ENCODE data around the gene UNC80.

The UNC80 gene

DNA sequence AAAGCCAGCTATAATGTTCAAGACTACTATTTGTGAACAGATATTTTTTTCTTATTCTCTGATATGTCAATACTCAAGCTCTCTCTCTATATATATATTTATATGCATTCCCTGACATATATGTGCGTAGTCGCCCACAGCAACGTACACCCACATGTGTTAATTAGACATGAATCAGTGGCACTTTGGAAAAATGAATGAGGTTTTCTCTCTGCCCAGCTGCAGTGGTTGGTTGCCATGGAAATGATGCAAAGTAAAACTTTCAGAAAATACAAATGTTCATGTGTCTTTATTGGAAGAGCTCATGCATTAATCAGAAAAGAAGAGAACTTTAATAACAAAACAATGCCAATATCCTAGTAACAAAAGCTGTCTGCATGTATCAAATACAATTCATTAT is 34.7 kb downstream of the UNC80 start:
- DNase-seq (ENCODE audit: low spot score): peak; percentile 16

- no peak for DNase-seq (ENCODE audit: low spot score)
Observed at GRCh38 chr2:209808521-209808920, 36.9 kb downstream of the UNC80 start.

GRCh38 chr2:209809256-209809655 is 37.6 kb downstream of the UNC80 start:
- no peak for DNase-seq (ENCODE audit: low spot score)

DNA sequence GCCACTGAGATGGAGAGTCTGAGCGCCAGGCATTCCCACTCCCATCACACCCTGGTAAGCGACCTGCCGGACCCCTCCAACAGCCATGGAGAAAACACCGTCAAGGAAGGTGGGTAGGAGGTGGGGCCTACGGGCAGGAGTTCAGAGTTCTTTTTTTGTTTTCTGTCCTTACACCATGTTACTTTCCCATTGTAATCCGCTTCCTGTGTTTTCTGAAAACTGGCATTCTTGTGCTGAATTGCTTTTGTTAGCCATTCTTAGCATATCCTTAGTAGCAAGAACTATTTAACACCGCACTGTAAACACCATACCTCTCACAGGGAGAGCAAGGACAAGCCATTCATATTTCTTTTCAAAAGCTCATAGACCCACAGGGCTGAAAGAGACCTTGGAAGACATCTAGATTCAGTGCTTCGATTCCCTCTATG is 46.2 kb downstream of the UNC80 start:
- DNase-seq (ENCODE audit: low spot score): no peak

DNA sequence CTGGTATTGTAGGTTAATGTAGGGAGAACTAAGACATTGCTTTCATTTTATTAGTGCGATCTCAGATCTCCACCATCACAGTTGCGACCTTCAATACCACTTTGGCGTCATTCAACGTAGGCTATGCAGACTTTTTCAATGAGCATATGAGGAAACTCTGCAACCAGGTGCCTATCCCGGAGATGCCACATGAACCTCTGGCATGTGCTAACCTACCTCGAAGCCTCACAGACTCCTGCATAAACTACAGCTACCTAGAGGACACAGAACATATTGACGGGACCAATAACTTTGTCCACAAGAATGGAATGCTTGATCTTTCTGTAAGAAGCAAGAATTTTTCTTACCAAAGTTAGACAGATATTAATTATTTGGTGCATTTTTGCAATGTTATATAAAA is 47.3 kb downstream of the UNC80 start:
- no peak for DNase-seq (ENCODE audit: low spot score)

DNA sequence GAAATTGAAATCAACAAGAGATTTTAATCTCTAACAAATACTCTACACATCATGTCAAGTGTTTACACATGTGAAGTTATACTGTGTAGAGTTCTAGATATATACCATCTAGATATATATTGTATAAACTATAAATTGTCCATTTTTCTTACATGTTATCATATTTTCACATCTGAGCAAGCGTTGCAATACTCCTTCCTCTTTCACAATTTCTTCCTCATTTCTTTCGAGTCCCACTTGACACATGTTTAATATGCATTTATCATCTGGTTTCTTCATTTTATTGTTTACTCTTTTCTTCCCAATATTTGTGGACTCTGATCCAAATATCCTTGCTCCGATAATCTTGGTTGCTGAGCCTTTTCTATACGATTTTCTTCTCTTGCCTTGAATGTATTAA is 50.2 kb downstream of the UNC80 start:
- no peak for DNase-seq (ENCODE audit: low spot score)

- no peak for DNase-seq (ENCODE audit: low spot score)
Observed at GRCh38 chr2:209823484-209823883, 51.9 kb downstream of the UNC80 start.

- no peak for DNase-seq (ENCODE audit: low spot score)
Observed at GRCh38 chr2:209824391-209824790, 52.8 kb downstream of the UNC80 start.

DNA sequence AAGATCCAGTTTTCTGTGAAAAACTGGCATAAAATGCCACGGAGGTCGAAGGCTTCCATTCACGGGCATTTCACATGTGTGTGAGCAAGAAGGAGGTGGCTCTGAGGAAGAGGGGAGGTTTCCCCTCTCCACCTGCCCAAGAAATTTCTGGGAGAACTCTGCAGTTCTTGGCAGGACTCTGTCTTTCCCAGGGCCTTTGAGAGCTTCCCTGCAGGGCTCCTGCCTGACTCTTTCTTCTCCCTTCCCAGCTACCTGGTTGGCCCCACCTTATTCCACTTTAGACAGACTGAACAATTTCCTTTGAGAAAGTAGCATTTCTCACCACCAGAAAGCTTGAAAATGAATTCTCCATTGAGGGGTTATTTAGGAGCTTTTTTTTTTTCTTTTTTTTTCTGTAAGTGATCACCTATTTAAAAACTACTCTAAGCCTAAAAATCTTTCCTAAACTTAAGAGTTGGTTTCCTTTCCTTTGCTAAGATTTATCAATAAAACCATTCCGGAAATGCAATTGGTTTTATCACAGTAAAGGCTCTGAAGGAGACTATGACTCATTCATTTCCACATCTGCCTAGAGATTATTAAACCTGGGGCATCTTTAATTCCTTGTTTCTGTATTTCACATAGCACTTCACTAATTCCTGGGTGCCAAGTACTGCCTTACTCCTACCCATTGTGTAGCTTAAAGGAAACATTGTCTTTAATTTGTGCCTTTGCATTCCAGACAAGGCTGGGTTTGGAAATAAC is 59.3 kb downstream of the UNC80 start:
- DNase-seq (ENCODE audit: low spot score): no peak

- no peak for DNase-seq (ENCODE audit: low spot score)
Observed at GRCh38 chr2:209834767-209835166, 63.1 kb downstream of the UNC80 start.

- DNase-seq (ENCODE audit: low spot score): no peak
Observed at GRCh38 chr2:209840434-209840833, 68.8 kb downstream of the UNC80 start.

DNA sequence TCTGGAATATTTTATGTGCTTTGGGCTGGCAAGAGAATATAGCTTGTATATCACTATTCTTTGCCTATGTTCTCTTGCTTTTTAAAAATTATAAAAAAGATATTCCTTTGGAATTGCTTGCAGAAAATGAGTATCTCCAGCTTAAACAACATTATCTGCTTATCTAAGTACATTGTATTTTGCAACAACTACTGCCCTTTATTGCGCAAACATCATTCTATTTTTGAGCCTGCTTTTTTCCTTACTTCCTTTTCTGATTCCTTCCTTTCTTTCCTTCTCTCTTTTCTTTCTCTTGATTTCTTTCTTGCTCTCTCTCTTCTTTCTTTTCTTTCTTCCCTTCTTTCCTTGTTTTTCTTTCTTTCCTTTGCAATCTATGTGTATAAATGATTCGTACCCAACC is 74.0 kb downstream of the UNC80 start:
- no peak for DNase-seq (ENCODE audit: low spot score)

DNA sequence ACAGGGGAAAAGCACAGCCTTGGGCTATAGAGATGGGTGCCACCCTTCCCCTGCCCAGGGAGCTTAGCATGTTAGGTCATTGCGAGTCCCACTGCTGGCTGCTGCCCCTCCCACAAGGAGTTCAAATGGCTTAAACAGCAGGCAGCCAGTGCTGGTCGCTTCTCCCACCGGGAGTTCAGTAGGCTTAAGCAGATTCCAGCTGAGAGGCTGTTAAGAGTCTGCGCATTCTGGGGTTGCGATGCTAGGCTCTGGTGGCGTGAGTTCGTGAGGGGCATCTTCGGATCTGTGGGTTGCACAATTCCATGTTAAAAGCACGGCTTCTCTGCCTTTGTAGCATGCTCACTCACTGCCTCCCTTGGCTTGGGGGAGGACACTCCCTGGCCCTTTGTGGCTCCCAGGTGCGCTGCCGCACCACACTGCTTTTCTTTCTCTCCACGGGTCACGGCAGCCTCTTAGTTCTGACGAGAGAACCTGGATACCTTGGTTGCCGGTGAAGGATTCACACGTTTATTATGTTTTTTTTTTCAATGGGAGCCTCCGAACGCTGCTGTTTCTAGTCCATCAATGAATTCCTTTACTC is 93.2 kb downstream of the UNC80 start:
- DNase-seq (ENCODE audit: low spot score): no peak

- DNase-seq (ENCODE audit: low spot score): no peak
Observed at GRCh38 chr2:209868271-209868994, 96.8 kb downstream of the UNC80 start.

GRCh38 chr2:209870067-209870466 is 98.4 kb downstream of the UNC80 start:
- no peak for DNase-seq (ENCODE audit: low spot score)

- no peak for DNase-seq (ENCODE audit: low spot score)
Observed at GRCh38 chr2:209872675-209873074, 101.0 kb downstream of the UNC80 start.

DNA sequence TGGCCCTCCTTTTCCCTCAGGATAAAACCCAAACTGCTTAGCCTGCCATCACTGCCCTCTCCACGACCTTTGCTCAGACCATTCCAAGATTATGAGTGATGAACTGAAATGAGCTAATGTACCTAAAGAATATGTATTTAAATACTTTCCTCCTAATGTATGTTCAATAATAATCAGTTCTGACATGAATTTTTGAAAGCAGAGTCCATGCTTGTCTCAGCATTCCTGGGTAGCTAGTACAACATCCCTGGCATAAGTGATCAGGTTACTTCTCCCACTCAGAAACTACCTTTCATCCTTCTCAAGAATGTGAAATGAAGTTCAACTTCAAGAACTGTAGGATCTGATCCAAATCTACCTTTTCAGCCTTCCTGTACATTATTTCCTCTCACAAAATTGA is 103.6 kb downstream of the UNC80 start:
- DNase-seq (ENCODE audit: low spot score): no peak

- no peak for DNase-seq (ENCODE audit: low spot score)
Observed at GRCh38 chr2:209876211-209876610, 104.6 kb downstream of the UNC80 start.

DNA sequence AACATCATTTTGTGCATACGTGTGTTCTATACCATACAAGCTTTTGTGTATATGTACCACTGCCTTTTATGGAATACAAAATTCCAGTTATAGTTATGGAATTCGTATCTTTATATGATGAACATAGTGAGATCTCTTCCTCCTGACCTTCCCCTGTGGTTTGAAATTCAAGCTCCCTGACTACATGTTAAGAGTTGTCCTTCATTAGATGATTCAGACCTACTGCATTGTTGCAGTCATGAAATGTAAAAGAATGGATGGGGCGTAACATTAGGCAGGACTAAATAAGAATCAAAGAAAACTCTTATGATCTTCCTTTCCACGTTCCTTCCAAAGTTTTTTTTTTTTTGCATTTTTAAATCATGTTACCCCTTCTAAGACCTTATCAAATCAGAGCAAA is 107.1 kb downstream of the UNC80 start:
- no peak for DNase-seq (ENCODE audit: low spot score)

DNA sequence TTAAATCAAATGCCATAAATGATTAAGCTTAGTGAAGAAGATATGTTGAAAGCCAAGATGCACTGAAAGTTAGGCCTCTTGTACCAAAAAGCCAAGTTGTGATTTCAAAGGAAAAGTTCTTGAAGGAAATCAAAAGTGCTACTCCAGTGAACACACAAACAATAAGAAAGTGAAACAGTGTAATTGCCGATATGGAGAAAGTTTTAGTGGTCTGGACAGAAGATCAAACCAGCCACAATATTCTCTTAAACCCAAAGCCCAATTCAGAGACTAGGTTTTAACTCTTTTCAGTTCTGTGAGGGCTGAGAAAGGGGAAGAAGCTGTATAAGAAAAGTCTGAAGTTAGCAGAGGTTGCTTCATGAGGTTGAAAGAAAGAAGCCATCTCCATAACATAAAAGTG is 129.0 kb downstream of the UNC80 start:
- DNase-seq (ENCODE audit: low spot score): no peak

DNA sequence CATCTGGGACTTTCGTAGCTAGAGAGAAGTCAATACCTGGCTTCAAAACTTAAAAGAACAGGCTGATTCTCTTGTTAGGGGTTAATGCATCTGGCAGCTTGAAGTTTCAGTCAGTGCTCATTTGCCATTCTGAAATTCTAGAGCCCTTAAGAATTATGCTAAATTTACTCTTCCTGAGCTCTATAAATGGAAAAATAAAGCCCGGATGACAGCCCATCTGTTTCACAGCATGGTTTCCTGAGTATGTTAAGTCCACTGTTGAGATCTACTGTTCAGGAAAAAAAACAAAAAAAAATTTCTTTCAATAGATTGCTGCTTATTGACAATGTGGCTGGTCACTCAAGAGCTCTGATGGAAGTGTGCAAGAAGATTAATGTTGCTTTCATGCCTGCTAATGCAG is 129.5 kb downstream of the UNC80 start:
- no peak for DNase-seq (ENCODE audit: low spot score)

GRCh38 chr2:209905691-209906090 is 134.1 kb downstream of the UNC80 start:
- DNase-seq (ENCODE audit: low spot score): no peak

DNA sequence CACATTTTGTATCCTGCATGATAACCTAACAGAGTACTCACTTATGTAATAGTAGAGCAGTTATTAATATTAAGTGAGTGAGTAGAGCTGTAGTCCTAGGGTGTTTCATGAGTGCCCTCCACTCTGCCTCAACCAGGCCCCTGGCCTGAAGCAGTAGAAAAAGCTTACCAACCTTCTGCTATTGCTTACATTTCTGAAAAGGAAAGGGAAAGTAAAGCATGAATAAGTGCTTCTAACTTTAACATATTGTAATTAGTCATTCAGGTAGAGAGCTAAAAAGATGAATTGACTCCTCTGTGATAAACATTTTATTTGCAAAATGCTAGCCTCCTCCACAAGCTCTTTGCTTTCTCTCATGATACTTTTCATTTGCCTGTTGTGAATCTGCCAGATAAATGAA is 136.1 kb downstream of the UNC80 start:
- no peak for DNase-seq (ENCODE audit: low spot score)
